Peyer's patch (tissue), 4 donors: Measurements from ENCODE around the gene TICAM1. TPM values are rescaled to one million over a fixed set of nuclear protein-coding genes. Genes with fewer than 3 reads are reported as not detected.
"Not testable (repeated sequence)": the region's sequence is repeated elsewhere in the genome, so short reads cannot be mapped to it uniquely, and the experiment has no call there.

Source experiments
- DNase-seq, 3 donors: peaks; one replicate each; pipeline ENCODE4 v3.0.0-alpha.2; 2017 to 2019
- H3K27ac ChIP-seq, 4 donors: fragments of 200-600 bp; sonication (generic); one replicate each; pipeline ENCODE4 v1.5.1; 2016 to 2019
- H3K27me3 ChIP-seq, 2 donors: fragments of 200-600 bp; sonication (generic); one replicate each; pipeline ENCODE4 v1.5.1; 2019
- H3K36me3 ChIP-seq, 3 donors: fragments of 200-600 bp; sonication (generic); one replicate each; pipeline ENCODE4 v1.5.1; 2016 to 2019
- H3K4me1 ChIP-seq, 4 donors: fragments of 200-600 bp; sonication (generic); one replicate each; pipeline ENCODE4 v1.5.1; 2016 to 2019
- H3K4me3 ChIP-seq, 4 donors: fragments of 200-600 bp; sonication (generic); 1 replicate in 3 of 4; 2 replicates in 1 of 4; pipeline ENCODE4 v1.5.1; 2016 to 2019; ENCODE audit warnings: mild to moderate bottlenecking in 1 of 4
- H3K9me3 ChIP-seq, 4 donors: fragments of 200-600 bp; sonication (generic); one replicate each; pipeline ENCODE4 v1.5.1; 2016 to 2019; ENCODE audit warnings: mild to moderate bottlenecking in 1 of 4
- POLR2A ChIP-seq, 2 donors: fragments of 450-650 bp; IDR thresholded peaks; one replicate each; pipeline ENCODE4 v1.5.1; 2017; ENCODE audit warnings: antibody characterized with exemption in 2 of 2, mild to moderate bottlenecking in 2 of 2, moderate library complexity in 2 of 2
- total RNA-seq, 4 donors: library from RNA; depleted of rRNA; stranded (reverse); fragments of >200 nt; gene quantifications; one replicate each; pipeline ENCODE4 v1.1.0, GENCODE V29; 2016
- TF ChIP-seq, protein P1 (sequence below), 6 experiments: fragments of 450-650 bp in 4 of 6; fragments of 200-600 bp in 2 of 6; sonication (generic) in 1 of 6; IDR thresholded peaks; one replicate each; pipeline ENCODE4 v1.5.1; 2017 to 2019; ENCODE audit warnings: antibody characterized with exemption in 6 of 6, mild to moderate bottlenecking in 3 of 6, moderate library complexity in 1 of 6

TICAM1 gene
- total RNA-seq, 4 donors from 2014 or later = 14.0 to 45.8 (median 28.8) TPM

- Histone ChIP-seq H3K36me3 (no peaks in the 10 kb centered on the region), H3K4me1 (no peaks in the 10 kb centered on the region), H3K27me3 (no peaks in the 10 kb centered on the region), H3K9me3 (no peaks in the 10 kb centered on the region), H3K27ac (peak overlapping the region in 1 of 4 donors; percentile 17), H3K4me3 (no peak overlapping the region)
- TF ChIP-seq POLR2A (IDR thresholded peaks at IDR 0.05) = no peak
- TF ChIP-seq, protein P1, sequence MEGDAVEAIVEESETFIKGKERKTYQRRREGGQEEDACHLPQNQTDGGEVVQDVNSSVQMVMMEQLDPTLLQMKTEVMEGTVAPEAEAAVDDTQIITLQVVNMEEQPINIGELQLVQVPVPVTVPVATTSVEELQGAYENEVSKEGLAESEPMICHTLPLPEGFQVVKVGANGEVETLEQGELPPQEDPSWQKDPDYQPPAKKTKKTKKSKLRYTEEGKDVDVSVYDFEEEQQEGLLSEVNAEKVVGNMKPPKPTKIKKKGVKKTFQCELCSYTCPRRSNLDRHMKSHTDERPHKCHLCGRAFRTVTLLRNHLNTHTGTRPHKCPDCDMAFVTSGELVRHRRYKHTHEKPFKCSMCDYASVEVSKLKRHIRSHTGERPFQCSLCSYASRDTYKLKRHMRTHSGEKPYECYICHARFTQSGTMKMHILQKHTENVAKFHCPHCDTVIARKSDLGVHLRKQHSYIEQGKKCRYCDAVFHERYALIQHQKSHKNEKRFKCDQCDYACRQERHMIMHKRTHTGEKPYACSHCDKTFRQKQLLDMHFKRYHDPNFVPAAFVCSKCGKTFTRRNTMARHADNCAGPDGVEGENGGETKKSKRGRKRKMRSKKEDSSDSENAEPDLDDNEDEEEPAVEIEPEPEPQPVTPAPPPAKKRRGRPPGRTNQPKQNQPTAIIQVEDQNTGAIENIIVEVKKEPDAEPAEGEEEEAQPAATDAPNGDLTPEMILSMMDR (IDR thresholded peaks at IDR 0.05) = no peak
- peak in 1 of 3 donors; percentile 49 for DNase-seq
These were observed 24.3 kb downstream of the TICAM1 start for GRCh38 chr19:4807188-4807587.

- no peak for TF ChIP-seq POLR2A (IDR thresholded peaks at IDR 0.05)
- TF ChIP-seq, protein P1 (IDR thresholded peaks at IDR 0.05) = no peak
- DNase-seq = no peak
- H3K36me3 ChIP-seq = no peaks in the 10 kb centered on the region
- H3K9me3 ChIP-seq = no peaks in the 10 kb centered on the region
- no peaks in the 10 kb centered on the region for H3K27me3 ChIP-seq
- no peak overlapping the region for H3K4me3 ChIP-seq
- H3K4me1 ChIP-seq = no peaks in the 10 kb centered on the region
- no peak overlapping the region for H3K27ac ChIP-seq
These were observed 25.1 kb downstream of the TICAM1 start for GRCh38 chr19:4806384-4806783.

DNA sequence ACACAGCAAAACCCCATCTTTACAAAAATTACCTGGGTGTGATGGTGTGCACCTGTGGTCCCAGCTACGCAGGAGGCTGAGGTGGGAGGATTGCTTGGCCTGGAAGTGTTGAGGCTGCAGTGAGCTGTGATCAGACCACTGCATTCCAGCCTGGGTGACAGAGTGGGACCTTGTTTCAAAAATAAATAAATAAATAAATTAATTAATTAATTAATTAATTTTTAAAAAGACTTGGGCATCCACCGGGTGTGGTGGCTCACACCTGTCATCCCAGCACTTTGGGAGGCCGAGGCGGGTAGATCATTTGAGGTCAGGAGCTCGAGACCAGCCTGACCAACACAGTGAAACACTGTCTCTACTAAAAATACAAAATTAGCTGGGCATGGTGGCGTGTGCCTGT is 26.4 kb downstream of the TICAM1 start:
- H3K27me3 ChIP-seq, DNase-seq: not testable (repeated sequence)

GRCh38 chr19:4803736-4804695 is 27.5 kb downstream of the TICAM1 start:
- TF ChIP-seq, protein P1 (IDR thresholded peaks at IDR 0.05) = peak; percentile 43 to 74 (median 56)
- no peak for TF ChIP-seq POLR2A (IDR thresholded peaks at IDR 0.05)
- DNase-seq = peak; percentile 63 to 79 (median 68)
- no peaks in the 10 kb centered on the region for H3K4me1 ChIP-seq
- no peak overlapping the region for H3K27ac ChIP-seq
- H3K27me3 ChIP-seq = no peaks in the 10 kb centered on the region
- H3K36me3 ChIP-seq = no peaks in the 10 kb centered on the region
- no peak overlapping the region for H3K4me3 ChIP-seq
- H3K9me3 ChIP-seq = no peaks in the 10 kb centered on the region

More for the DNA sequence above, 26.4 kb downstream of the TICAM1 start:
- not testable (repeated sequence) for H3K27ac ChIP-seq, H3K9me3 ChIP-seq, H3K4me1 ChIP-seq, H3K4me3 ChIP-seq, H3K36me3 ChIP-seq

DNA sequence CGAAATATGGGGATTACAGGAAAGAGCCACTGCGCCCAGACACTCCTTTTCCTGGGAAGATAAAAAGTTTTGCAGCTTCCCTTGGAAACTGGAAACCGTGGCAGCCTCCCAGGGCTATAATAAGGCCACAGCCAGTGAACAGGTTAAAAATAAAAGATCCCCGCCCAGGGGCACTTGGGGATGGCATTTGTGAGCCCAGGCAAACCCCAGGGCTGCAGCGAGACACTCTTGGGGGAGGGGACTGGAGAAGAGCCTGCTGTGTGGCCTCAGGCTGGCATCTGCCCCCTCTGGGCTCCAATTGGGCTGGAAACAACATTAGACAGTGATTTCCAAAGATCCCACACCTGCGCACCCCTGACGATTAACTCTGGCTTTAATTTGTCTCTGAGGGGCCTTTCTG is 28.8 kb downstream of the TICAM1 start:
- no peaks in the 10 kb centered on the region for H3K9me3 ChIP-seq

More for the DNA sequence above, 28.8 kb downstream of the TICAM1 start:
- no peak for TF ChIP-seq POLR2A (IDR thresholded peaks at IDR 0.05)
- TF ChIP-seq, protein P1 (IDR thresholded peaks at IDR 0.05) = no peak
- Histone ChIP-seq H3K4me3 (no peak overlapping the region), H3K27ac (no peak overlapping the region), H3K36me3 (peaks cover 0 to under 1% (median 0%) of the 10 kb centered on the region in 3 donors), H3K27me3 (no peaks in the 10 kb centered on the region), H3K4me1 (no peaks in the 10 kb centered on the region)
- DNase-seq = no peak
